ENCODE data around the gene RYR3.
"Not testable (repeated sequence)": the region's sequence is repeated elsewhere in the genome, so short reads cannot be mapped to it uniquely, and the experiment has no call there.

Gene RYR3

GRCh38 chr15:33569036-33569435 lies 258.3 kb downstream of the RYR3 start (continued):
- TF ChIP-seq ZNF19 (tag by site-specific recombination; IDR thresholded peaks at IDR 0.05; ENCODE audit: low read depth): no peak
- no peak for TF ChIP-seq ZXDB (tag by site-specific recombination; IDR thresholded peaks at IDR 0.05)

- POLR2A ChIA-PET; H3K9me3 ChIP-seq (ENCODE audit: control insufficient read depth, insufficient read depth, low read depth, low read length); H3K27ac ChIP-seq (ENCODE audit: extremely low read depth, low read depth, low read length); H3K4me3 ChIP-seq (ENCODE audit: low read depth, low read length); H3K36me3 ChIP-seq (ENCODE audit: control insufficient read depth in 2 of 2, insufficient read depth in 1 of 2, low read length in 2 of 2); H3K4me1 ChIP-seq (ENCODE audit: control insufficient read depth, insufficient read depth, low read length); CTCF ChIA-PET: not testable (repeated sequence)
Observed at GRCh38 chr15:33577911-33578310, 267.1 kb downstream of the RYR3 start.

- POLR2A ChIA-PET: no interaction called here
- CTCF ChIA-PET: no interaction called here
- TF ChIP-seq, protein P1, sequence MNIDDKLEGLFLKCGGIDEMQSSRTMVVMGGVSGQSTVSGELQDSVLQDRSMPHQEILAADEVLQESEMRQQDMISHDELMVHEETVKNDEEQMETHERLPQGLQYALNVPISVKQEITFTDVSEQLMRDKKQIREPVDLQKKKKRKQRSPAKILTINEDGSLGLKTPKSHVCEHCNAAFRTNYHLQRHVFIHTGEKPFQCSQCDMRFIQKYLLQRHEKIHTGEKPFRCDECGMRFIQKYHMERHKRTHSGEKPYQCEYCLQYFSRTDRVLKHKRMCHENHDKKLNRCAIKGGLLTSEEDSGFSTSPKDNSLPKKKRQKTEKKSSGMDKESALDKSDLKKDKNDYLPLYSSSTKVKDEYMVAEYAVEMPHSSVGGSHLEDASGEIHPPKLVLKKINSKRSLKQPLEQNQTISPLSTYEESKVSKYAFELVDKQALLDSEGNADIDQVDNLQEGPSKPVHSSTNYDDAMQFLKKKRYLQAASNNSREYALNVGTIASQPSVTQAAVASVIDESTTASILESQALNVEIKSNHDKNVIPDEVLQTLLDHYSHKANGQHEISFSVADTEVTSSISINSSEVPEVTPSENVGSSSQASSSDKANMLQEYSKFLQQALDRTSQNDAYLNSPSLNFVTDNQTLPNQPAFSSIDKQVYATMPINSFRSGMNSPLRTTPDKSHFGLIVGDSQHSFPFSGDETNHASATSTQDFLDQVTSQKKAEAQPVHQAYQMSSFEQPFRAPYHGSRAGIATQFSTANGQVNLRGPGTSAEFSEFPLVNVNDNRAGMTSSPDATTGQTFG (tag by site-specific recombination; IDR thresholded peaks at IDR 0.05; ENCODE audit: borderline replicate concordance): no peak
- TF ChIP-seq ZNF404 (tag by site-specific recombination; IDR thresholded peaks at IDR 0.05) (no peak), ZNF785 (tag by site-specific recombination; IDR thresholded peaks at IDR 0.05) (no peak), ZNF664 (tag by site-specific recombination; IDR thresholded peaks at IDR 0.05) (no peak), ZNF501 (tag by site-specific recombination; IDR thresholded peaks at IDR 0.05) (no peak), MEIS1 (CRISPR knock-in tag; IDR thresholded peaks at IDR 0.05; ENCODE audit: borderline replicate concordance) (no peak), OSR2 (tag by site-specific recombination; IDR thresholded peaks at IDR 0.05) (no peak), SP2 (tag by site-specific recombination; IDR thresholded peaks at IDR 0.05) (no peak), ZNF10 (tag by site-specific recombination; IDR thresholded peaks at IDR 0.05) (no peak), KLF16 (tag by site-specific recombination; IDR thresholded peaks at IDR 0.05) (no peak), ZNF423 (tag by site-specific recombination; IDR thresholded peaks at IDR 0.05) (no peak), TRIM28 (IDR thresholded peaks at IDR 0.05; ENCODE audit: borderline replicate concordance, low read length) (no peak), ZNF473 (tag by site-specific recombination; IDR thresholded peaks at IDR 0.05) (no peak), ZNF518A (tag by site-specific recombination; conservative IDR thresholded peaks at IDR 0.05; ENCODE audit: low read depth) (no peak), ZNF416 (tag by site-specific recombination; IDR thresholded peaks at IDR 0.05) (no peak)
- TF ChIP-seq, protein P2, sequence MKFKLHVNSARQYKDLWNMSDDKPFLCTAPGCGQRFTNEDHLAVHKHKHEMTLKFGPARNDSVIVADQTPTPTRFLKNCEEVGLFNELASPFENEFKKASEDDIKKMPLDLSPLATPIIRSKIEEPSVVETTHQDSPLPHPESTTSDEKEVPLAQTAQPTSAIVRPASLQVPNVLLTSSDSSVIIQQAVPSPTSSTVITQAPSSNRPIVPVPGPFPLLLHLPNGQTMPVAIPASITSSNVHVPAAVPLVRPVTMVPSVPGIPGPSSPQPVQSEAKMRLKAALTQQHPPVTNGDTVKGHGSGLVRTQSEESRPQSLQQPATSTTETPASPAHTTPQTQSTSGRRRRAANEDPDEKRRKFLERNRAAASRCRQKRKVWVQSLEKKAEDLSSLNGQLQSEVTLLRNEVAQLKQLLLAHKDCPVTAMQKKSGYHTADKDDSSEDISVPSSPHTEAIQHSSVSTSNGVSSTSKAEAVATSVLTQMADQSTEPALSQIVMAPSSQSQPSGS (tag by site-specific recombination; IDR thresholded peaks at IDR 0.05; ENCODE audit: low read depth): no peak
Observed at GRCh38 chr15:33580526-33580925, 269.8 kb downstream of the RYR3 start.

More at GRCh38 chr15:33580526-33580925, 269.8 kb downstream of the RYR3 start:
- no peaks in the 10 kb centered on the region for H3K4me1 ChIP-seq (ENCODE audit: control insufficient read depth, insufficient read depth, low read length)
- H3K9me3 ChIP-seq (ENCODE audit: control insufficient read depth, insufficient read depth, low read depth, low read length): no peaks in the 10 kb centered on the region
- no peak overlapping the region for H3K4me3 ChIP-seq (ENCODE audit: low read depth, low read length)
- no peaks in the 10 kb centered on the region for H3K36me3 ChIP-seq (ENCODE audit: control insufficient read depth in 2 of 2, insufficient read depth in 1 of 2, low read length in 2 of 2)
- H3K27ac ChIP-seq (ENCODE audit: extremely low read depth, low read depth, low read length): no peak overlapping the region

Measured in HEK293 (cell line).